ENCODE data around the gene DLK1. TPM values are rescaled to one million over a fixed set of nuclear protein-coding genes. Genes with fewer than 3 reads are reported as not detected.

The DLK1 gene
- total and polyA plus RNA-seq, 2 of the 13 experiments (the other 11 are each of a cell fraction or from before 2014, with no cell fraction given), result 95.5 to 312 TPM

DNA sequence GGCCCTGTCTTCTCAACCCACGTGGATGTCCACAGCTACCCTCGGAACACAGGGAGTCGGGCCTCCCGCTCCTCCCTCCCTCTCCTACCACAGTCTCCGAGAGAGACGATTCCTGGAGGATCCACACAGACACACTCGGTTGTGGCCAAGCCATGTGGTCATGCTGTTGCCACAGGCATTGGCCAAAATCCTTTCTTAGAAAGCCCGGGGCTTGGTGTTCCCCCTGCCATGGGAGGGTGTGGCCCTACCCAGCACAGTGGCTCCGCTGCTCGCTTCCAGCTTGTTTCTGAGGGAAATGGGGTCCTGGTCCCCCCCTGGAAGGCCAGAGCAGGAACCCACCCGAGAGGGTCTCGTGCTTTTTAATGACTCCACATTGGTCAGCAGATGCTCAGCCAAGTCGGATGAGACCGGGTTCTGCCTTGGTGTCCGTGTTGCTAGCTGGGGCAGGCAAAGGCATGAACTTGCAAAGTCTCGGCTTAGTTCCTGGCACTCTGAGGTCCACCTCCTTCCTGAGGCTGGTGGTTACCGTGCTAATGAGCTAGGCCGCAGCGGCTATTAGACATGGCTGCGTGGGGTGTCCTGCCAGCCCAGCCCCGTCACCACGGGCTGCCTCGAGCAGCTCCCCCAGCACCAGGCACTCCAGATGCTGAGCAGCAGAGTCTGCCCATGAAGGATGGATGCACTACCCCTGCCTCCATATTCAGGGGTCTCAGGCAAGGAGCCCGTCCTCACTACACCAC lies 52.4 kb downstream of the DLK1 start:
- Histone ChIP-seq H2AFZ (ENCODE audit: low read length) (no peak overlapping the region), H3K4me2 (ENCODE audit: low read depth, low read length) (no peak overlapping the region), H3K27me3 (ENCODE audit: control insufficient read depth in 1 of 2, insufficient read depth in 2 of 2, low read length in 2 of 2) (no peaks in the 10 kb centered on the region), H3K79me2 (ENCODE audit: insufficient read depth, low read length) (no peaks in the 10 kb centered on the region), H3K36me3 (replicated peaks in 1 of 2; ENCODE audit: control insufficient read depth in 1 of 2, insufficient read depth in 2 of 2, low read length in 2 of 2) (no peaks in the 10 kb centered on the region), H3K9me3 (ENCODE audit: low read length) (no peaks in the 10 kb centered on the region), H3K4me1 (ENCODE audit: insufficient read depth, low read length) (peaks cover 27% of the 10 kb centered on the region), H3K4me3 (replicated peaks in 1 of 3; ENCODE audit: insufficient read depth in 1 of 3, low read depth in 2 of 3, low read length in 3 of 3) (no peak overlapping the region), H3K27ac (ENCODE audit: extremely low read length, insufficient read depth, low read length) (no peak overlapping the region), H4K20me1 (ENCODE audit: insufficient read depth, low read length) (no peaks in the 10 kb centered on the region), H3K9ac (ENCODE audit: insufficient read depth, low read depth, low read length) (no peak overlapping the region)
- no TSS peak for BruUV-seq (replicated peaks)
- no peak for TF ChIP-seq ARNT2 (CRISPR knock-in tag; IDR thresholded peaks at IDR 0.05; ENCODE audit: low read depth)
- WGBS (ENCODE audit: low lambda C conversion rate), result 92% methylated on average over 11 of the region's 24 CpGs
- DNase-seq (ENCODE audit: low spot score) (no peak), ATAC-seq (no peak), FAIRE-seq (no peak)
- in situ Hi-C loops (cut with HindIII; ENCODE audit: extremely low pct_ligation_motif_present, low pct_unique_long_range_greater_than_20kb) (no loop called here), intact Hi-C loops (cut with micrococcal nuclease; ENCODE audit: unreplicated experiment) (no loop called here)
- POLR2A ChIA-PET, result no interaction called here
- CTCF ChIA-PET (ENCODE audit: low intra/inter-chr PET ratio, low total read pairs), result no interaction called here

DNA sequence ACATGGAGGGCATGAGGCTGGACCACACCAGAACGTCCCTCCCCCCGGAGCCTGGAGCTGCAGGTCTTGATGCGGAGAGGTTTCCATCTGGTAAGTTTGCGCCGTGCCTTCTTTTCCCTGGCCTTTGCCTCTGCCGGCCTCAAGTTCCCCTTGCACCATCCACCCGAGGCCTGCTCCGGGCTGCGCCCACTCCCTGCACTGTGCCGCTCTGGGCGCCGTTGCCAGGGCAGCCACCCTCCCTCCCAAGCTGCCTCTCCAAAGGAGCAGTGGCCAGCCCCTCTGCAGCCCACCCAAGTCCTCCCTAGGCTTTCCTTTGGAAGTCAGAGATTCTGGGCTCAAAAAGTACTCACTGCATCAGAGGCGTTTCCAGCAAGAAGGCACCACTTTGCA lies 53.0 kb downstream of the DLK1 start:
- in situ Hi-C loops (cut with HindIII; ENCODE audit: extremely low pct_ligation_motif_present, low pct_unique_long_range_greater_than_20kb) (no loop called here), intact Hi-C loops (cut with micrococcal nuclease; ENCODE audit: unreplicated experiment) (no loop called here)
- Histone ChIP-seq H3K9ac (ENCODE audit: insufficient read depth, low read depth, low read length) (no peak overlapping the region), H3K4me1 (ENCODE audit: insufficient read depth, low read length) (peaks cover 33% of the 10 kb centered on the region), H3K4me3 (replicated peaks in 1 of 3; ENCODE audit: insufficient read depth in 1 of 3, low read depth in 2 of 3, low read length in 3 of 3) (no peak overlapping the region), H3K27ac (ENCODE audit: extremely low read length, insufficient read depth, low read length) (no peak overlapping the region), H2AFZ (ENCODE audit: low read length) (no peak overlapping the region), H3K36me3 (replicated peaks in 1 of 2; ENCODE audit: control insufficient read depth in 1 of 2, insufficient read depth in 2 of 2, low read length in 2 of 2) (no peaks in the 10 kb centered on the region), H3K79me2 (ENCODE audit: insufficient read depth, low read length) (no peaks in the 10 kb centered on the region), H3K9me3 (ENCODE audit: low read length) (no peaks in the 10 kb centered on the region), H4K20me1 (ENCODE audit: insufficient read depth, low read length) (no peaks in the 10 kb centered on the region), H3K4me2 (ENCODE audit: low read depth, low read length) (no peak overlapping the region), H3K27me3 (ENCODE audit: control insufficient read depth in 1 of 2, insufficient read depth in 2 of 2, low read length in 2 of 2) (no peaks in the 10 kb centered on the region)
- no peak for ATAC-seq
- no peak for DNase-seq (ENCODE audit: low spot score)
- BruUV-seq (replicated peaks), result no TSS peak
- WGBS (ENCODE audit: low lambda C conversion rate), result 93% methylated on average over 12 of the region's 13 CpGs
- no peak for TF ChIP-seq YEATS2 (CRISPR knock-in tag; IDR thresholded peaks at IDR 0.05; ENCODE audit: borderline replicate concordance)
- TF ChIP-seq ZNF350 (CRISPR knock-in tag; IDR thresholded peaks at IDR 0.05; ENCODE audit: borderline replicate concordance, low read depth), result no peak
- no peak for TF ChIP-seq SALL2 (CRISPR knock-in tag; IDR thresholded peaks at IDR 0.05)
- TF ChIP-seq NAIF1 (CRISPR knock-in tag; IDR thresholded peaks at IDR 0.05; ENCODE audit: borderline replicate concordance), result no peak
- TF ChIP-seq ZBTB7A (CRISPR knock-in tag; IDR thresholded peaks at IDR 0.05), result no peak
- no peak for TF ChIP-seq TOPORS (CRISPR knock-in tag; IDR thresholded peaks at IDR 0.05)
- CTCF ChIA-PET (ENCODE audit: low intra/inter-chr PET ratio, low total read pairs), result no interaction called here
- no peak for FAIRE-seq
- POLR2A ChIA-PET, result no interaction called here
